HEK293T (cell line): Measurements from ENCODE around the gene MAB21L4.

Experiments
- BHLHE40 ChIP-seq: fragments of 450-650 bp; IDR thresholded peaks from 2 replicates; pipeline ENCODE4 v1.6.1; 2016; ENCODE audit warnings: mild to moderate bottlenecking, moderate library complexity, borderline replicate concordance
- CTBP1 ChIP-seq: fragments of 450-650 bp; IDR thresholded peaks from 2 replicates; pipeline ENCODE4 v1.6.1; 2016; ENCODE audit warnings: borderline replicate concordance
- ELF4 ChIP-seq: fragments of 450-650 bp; IDR thresholded peaks from 2 replicates; pipeline ENCODE4 v1.6.1; 2017; ENCODE audit warnings: antibody characterized with exemption
- FOXK2 ChIP-seq: fragments of 450-650 bp; IDR thresholded peaks from 2 replicates; pipeline ENCODE4 v1.6.1; 2016; ENCODE audit warnings: mild to moderate bottlenecking
- HDGF ChIP-seq: fragments of 450-650 bp; IDR thresholded peaks from 2 replicates; pipeline ENCODE4 v1.6.1; 2017; ENCODE audit warnings: antibody characterized with exemption, borderline replicate concordance
- LEF1 ChIP-seq: fragments of 450-650 bp; IDR thresholded peaks from 2 replicates; pipeline ENCODE4 v1.6.1; 2017; ENCODE audit warnings: mild to moderate bottlenecking, borderline replicate concordance
- NFRKB ChIP-seq: fragments of 450-650 bp; IDR thresholded peaks from 2 replicates; pipeline ENCODE4 v1.6.1; 2016; ENCODE audit warnings: mild to moderate bottlenecking, moderate library complexity
- PKNOX1 ChIP-seq: fragments of 450-650 bp; IDR thresholded peaks from 2 replicates; pipeline ENCODE4 v1.6.1; 2016
- SUZ12 ChIP-seq: fragments of 450-650 bp; IDR thresholded peaks from 2 replicates; pipeline ENCODE4 v1.6.1; 2016; ENCODE audit warnings: mild to moderate bottlenecking
- ZNF384 ChIP-seq: fragments of 450-650 bp; IDR thresholded peaks from 2 replicates; pipeline ENCODE4 v1.6.1; 2016

GRCh38 chr2:240873098-240873788 is 22.7 kb downstream of the MAB21L4 start:
- TF ChIP-seq FOXK2: no peak
- TF ChIP-seq BHLHE40: no peak
- TF ChIP-seq SUZ12: no peak
- no peak for TF ChIP-seq ZNF384
- TF ChIP-seq LEF1: no peak
- no peak for TF ChIP-seq PKNOX1
- no peak for TF ChIP-seq NFRKB
- TF ChIP-seq CTBP1: no peak
- TF ChIP-seq HDGF: no peak
- no peak for TF ChIP-seq ELF4
